Stimulated activated CD4-positive, alpha-beta T cell treated with anti-CD3 and anti-CD28 coated beads, TNF-alpha, amount 100 ng/mL, for 4 hours (primary cell): ENCODE results near the gene CST3.
"Not testable (repeated sequence)": the region's sequence is repeated elsewhere in the genome, so short reads cannot be mapped to it uniquely, and the experiment has no call there.

Experiments
- DNase-seq, 3 experiments: peaks; one replicate each; pipeline ENCODE4 v3.0.0-alpha.2; 2020; ENCODE audit warnings: low read depth in 3 of 3

CST3 gene, protein sequence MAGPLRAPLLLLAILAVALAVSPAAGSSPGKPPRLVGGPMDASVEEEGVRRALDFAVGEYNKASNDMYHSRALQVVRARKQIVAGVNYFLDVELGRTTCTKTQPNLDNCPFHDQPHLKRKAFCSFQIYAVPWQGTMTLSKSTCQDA

GRCh38 chr20:23637282-23638221 is at the start of gene CST3:
CST3 (minus strand) TSS chr20:23637955; CDS start chr20:23637862, 93 bp downstream.
- no peak for DNase-seq

GRCh38 chr20:23686046-23686750 is 48.4 kb upstream of the CST3 start:
- no peak for DNase-seq

DNA sequence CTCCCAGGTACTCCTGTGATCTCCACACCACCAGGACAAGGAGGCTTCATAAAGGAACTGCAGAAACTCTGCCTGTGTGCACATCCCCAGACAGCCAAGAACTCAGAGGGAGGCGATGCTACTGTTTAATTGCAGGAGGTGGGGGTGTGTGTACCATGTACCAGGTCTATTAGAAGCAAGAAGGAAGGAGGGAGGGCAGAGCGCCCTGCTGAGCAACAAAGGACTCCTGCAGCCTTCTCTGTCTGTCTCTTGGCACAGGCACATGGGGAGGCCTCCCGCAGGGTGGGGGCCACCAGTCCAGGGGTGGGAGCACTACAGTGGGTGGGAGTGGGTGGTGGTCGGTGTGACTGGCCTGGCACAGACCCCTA is 47.8 kb upstream of the CST3 start:
- DNase-seq: not testable (repeated sequence)

DNA sequence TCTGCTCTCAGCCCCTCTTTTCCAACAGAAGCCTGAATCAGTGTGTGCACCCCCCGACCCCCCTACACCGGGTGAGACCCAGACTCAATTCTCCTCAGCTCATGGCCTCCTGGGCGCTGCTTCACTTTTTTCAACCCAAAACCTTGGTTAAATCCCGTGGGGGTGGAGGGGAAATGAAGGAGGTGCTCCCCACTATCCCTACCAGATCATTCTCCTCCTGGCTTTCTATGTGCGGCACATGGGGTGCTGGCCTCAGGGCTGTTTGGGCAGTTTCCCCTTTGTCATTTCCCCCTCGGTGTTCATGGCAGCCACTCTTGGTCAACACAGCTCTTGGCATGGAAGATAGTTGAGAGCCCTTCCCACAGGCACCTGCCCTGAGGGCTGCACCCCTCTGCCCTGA is 46.5 kb upstream of the CST3 start:
- no peak for DNase-seq

GRCh38 chr20:23683807-23684206 is 46.1 kb upstream of the CST3 start:
- DNase-seq: no peak

DNA sequence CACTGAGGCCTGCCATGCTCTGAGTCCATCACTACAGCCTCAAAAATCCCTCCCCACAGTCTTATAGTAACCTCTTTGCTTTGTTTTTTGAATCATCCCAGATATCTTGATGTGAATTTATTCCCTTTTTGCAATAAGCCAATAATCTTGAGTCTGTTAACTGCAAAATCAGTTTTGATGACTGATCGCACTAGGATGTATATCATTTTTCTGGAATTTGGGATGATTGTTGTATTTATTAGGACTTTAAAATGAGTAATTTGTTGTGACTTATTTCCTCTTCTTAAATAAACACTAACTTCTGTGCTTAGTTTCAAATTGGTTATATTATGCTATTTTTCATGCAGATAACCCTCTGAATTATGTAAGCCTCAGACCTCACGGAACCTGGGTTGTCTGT is 45.5 kb upstream of the CST3 start:
- no peak for DNase-seq

- DNase-seq: no peak
Measured at GRCh38 chr20:23680146-23680545, 42.4 kb upstream of the CST3 start.

GRCh38 chr20:23679133-23680092 is 41.7 kb upstream of the CST3 start:
- no peak for DNase-seq

DNA sequence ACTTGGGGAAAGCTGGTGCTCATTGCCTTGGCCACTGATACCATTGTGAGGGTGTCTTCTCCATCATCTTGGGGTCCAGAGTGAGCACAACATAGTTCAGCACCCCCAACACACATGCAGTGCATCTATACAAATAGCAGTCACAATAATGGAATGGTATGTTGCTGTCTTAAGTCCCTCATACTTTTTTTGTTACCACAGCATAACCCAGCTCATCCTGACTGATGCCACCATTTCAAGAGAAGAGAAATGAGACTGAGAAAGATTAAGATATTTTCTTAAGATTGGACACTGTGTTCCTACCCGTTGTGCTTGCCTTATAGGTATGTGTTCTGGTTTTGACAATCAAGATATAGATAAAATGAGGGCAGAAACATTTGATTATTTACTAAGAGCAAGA is 35.5 kb upstream of the CST3 start:
- DNase-seq: no peak

DNA sequence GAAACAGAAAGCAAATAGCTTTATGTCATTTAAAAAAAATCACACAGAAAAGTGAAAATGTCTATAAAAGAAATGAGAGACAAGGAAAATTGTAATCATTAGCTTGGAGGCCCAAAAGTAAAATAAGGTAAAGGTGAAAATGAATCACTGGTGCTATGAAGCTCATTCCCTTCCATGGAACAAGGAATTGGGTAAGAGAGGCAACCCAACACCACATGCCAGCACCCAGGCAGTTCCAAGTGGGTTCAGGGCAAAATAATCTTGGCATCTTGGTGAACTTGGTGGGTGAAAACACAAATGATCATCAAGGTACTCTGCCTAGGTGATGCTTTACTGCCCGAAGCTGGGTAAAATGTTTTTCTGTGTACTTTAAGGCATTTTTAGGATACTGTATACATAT is 34.4 kb upstream of the CST3 start:
- DNase-seq: no peak

DNA sequence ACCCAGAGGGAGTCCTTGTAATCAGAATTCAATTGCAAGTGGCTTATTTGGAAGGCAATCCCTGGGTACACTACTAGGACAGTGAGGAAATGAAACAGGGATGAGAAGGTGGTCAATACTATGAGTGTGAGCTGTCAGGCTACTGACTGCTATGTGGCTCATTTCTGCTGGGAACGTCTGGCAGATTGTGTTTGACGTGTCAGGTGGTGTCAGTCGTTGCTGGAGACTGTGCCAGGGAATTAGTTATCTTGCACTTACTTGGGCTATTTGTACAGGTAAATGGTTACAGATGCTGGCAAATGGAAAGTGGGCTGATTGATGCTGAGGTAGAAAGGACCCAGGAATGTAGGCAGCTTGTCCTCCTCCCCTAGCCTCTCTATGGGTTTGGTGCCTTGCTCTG is 33.7 kb upstream of the CST3 start:
- DNase-seq: no peak

GRCh38 chr20:23670361-23670760 is 32.6 kb upstream of the CST3 start:
- DNase-seq: no peak

- no peak for DNase-seq
Measured at GRCh38 chr20:23669866-23670265, 32.1 kb upstream of the CST3 start.

DNA sequence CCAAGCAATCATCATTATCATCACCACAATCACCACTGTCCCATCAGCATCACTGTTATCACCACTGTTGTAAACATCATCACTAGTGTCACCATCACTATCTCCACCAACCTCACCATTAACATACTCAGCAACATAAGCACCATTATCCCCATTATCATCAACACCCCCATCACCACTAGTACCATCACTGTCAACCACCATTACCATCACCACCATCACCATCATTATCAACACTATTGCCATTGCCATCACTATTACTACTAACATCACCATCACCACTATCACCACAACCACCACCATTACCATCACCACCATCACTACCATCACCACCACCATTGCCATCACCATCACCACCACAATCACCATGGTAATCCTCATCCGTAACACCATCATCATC is 31.6 kb upstream of the CST3 start:
- DNase-seq: no peak

GRCh38 chr20:23668477-23668951 is 30.8 kb upstream of the CST3 start:
- DNase-seq: no peak

GRCh38 chr20:23667666-23668065 is 29.9 kb upstream of the CST3 start:
- DNase-seq: no peak

- DNase-seq: no peak
Measured at GRCh38 chr20:23666698-23667097, 28.9 kb upstream of the CST3 start.

- DNase-seq: no peak
Measured at GRCh38 chr20:23666189-23666588, 28.4 kb upstream of the CST3 start.

- DNase-seq: no peak
Measured at GRCh38 chr20:23664954-23665353, 27.2 kb upstream of the CST3 start.

- not testable (repeated sequence) for DNase-seq
Measured at GRCh38 chr20:23664046-23664445, 26.3 kb upstream of the CST3 start.

GRCh38 chr20:23663180-23663579 is 25.4 kb upstream of the CST3 start:
- no peak for DNase-seq
